ENCODE results near the gene EFHC1. TPM values are rescaled to one million over a fixed set of nuclear protein-coding genes. Genes with fewer than 3 reads are reported as not detected.

EFHC1 gene
- total RNA-seq, 1 experiment from 2014 or later, result 12.4 TPM

- no peaks in the 10 kb centered on the region for H4K20me1 ChIP-seq (ENCODE audit: insufficient read depth)
- no peak overlapping the region for H3K4me3 ChIP-seq (replicated peaks in 1 of 2; ENCODE audit: low read depth in 1 of 2, low read length in 2 of 2)
- ATAC-seq (no peak), DNase-seq (ENCODE audit: low read depth, low spot score) (no peak)
- H3K9ac ChIP-seq (ENCODE audit: low read length), result no peak overlapping the region
- TF ChIP-seq, protein P1, sequence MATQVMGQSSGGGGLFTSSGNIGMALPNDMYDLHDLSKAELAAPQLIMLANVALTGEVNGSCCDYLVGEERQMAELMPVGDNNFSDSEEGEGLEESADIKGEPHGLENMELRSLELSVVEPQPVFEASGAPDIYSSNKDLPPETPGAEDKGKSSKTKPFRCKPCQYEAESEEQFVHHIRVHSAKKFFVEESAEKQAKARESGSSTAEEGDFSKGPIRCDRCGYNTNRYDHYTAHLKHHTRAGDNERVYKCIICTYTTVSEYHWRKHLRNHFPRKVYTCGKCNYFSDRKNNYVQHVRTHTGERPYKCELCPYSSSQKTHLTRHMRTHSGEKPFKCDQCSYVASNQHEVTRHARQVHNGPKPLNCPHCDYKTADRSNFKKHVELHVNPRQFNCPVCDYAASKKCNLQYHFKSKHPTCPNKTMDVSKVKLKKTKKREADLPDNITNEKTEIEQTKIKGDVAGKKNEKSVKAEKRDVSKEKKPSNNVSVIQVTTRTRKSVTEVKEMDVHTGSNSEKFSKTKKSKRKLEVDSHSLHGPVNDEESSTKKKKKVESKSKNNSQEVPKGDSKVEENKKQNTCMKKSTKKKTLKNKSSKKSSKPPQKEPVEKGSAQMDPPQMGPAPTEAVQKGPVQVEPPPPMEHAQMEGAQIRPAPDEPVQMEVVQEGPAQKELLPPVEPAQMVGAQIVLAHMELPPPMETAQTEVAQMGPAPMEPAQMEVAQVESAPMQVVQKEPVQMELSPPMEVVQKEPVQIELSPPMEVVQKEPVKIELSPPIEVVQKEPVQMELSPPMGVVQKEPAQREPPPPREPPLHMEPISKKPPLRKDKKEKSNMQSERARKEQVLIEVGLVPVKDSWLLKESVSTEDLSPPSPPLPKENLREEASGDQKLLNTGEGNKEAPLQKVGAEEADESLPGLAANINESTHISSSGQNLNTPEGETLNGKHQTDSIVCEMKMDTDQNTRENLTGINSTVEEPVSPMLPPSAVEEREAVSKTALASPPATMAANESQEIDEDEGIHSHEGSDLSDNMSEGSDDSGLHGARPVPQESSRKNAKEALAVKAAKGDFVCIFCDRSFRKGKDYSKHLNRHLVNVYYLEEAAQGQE (IDR thresholded peaks at IDR 0.05; ENCODE audit: low read depth), result no peak
- TF ChIP-seq CBX3 (IDR thresholded peaks at IDR 0.05; ENCODE audit: low read depth) (no peak), CEBPB (IDR thresholded peaks at IDR 0.05; ENCODE audit: low read depth) (no peak), ELF1 (IDR thresholded peaks at IDR 0.05; ENCODE audit: borderline replicate concordance, low read depth) (no peak), ZFX (IDR thresholded peaks at IDR 0.05) (no peak), SP1 (IDR thresholded peaks at IDR 0.05; ENCODE audit: low read depth) (no peak), SIN3A (IDR thresholded peaks at IDR 0.05; ENCODE audit: low read depth) (no peak)
- intact Hi-C loops (cut with micrococcal nuclease), result no loop called here
- H3K79me2 ChIP-seq (ENCODE audit: insufficient read depth, low read length), result no peaks in the 10 kb centered on the region
- H3K9me2 ChIP-seq (ENCODE audit: insufficient read depth), result no peaks in the 10 kb centered on the region
- H3K4me2 ChIP-seq (ENCODE audit: low read length), result no peak overlapping the region
- ChIA-PET RAD21 (ENCODE audit: low non-redundant PET in 1 of 2, low total read pairs in 2 of 2, uncharacterized antibody in 2 of 2, unreplicated experiment in 2 of 2) (no interaction called here), CTCF (no interaction called here), POLR2A (no interaction called here)
- H3K9me3 ChIP-seq (ENCODE audit: control insufficient read depth in 1 of 2, insufficient read depth in 1 of 2, low read depth in 1 of 2, low read length in 2 of 2), result no peaks in the 10 kb centered on the region
- BruUV-seq (replicated peaks), result no TSS peak
- no peaks in the 10 kb centered on the region for H3K27me3 ChIP-seq (ENCODE audit: insufficient read depth, low read length)
- 0 out of 4 replicates have a peak, but pooled peaks cover 0 to 5% of the 10 kb centered on the region in 2 experiments for H3K4me1 ChIP-seq (ENCODE audit: control insufficient read depth in 1 of 2, insufficient read depth in 2 of 2, low read length in 2 of 2)
- no peak overlapping the region for H3K27ac ChIP-seq (ENCODE audit: low read depth, low read length)
- H3K36me3 ChIP-seq (ENCODE audit: control insufficient read depth in 1 of 2, insufficient read depth in 2 of 2, low read length in 2 of 2), result no peaks in the 10 kb centered on the region
- no peak overlapping the region for H2AFZ ChIP-seq (ENCODE audit: low read depth, low read length, poor library complexity, severe bottlenecking)
These were observed 112.3 kb downstream of the EFHC1 start for GRCh38 chr6:52532457-52532856.

GRCh38 chr6:52533491-52533890 lies 113.3 kb downstream of the EFHC1 start:
- no peaks in the 10 kb centered on the region for H3K27me3 ChIP-seq (ENCODE audit: insufficient read depth, low read length)
- no peaks in the 10 kb centered on the region for H4K20me1 ChIP-seq (ENCODE audit: insufficient read depth)
- H2AFZ ChIP-seq (ENCODE audit: low read depth, low read length, poor library complexity, severe bottlenecking), result no peak overlapping the region
- H3K9ac ChIP-seq (ENCODE audit: low read length), result no peak overlapping the region
- TF ChIP-seq EZH2phosphoT487 (IDR thresholded peaks at IDR 0.05; ENCODE audit: borderline replicate concordance), result no peak
- ChIA-PET RAD21 (ENCODE audit: low non-redundant PET in 1 of 2, low total read pairs in 2 of 2, uncharacterized antibody in 2 of 2, unreplicated experiment in 2 of 2) (no interaction called here), CTCF (no interaction called here), POLR2A (no interaction called here)
- H3K4me1 ChIP-seq (ENCODE audit: control insufficient read depth in 1 of 2, insufficient read depth in 2 of 2, low read length in 2 of 2), result 0 out of 4 replicates have a peak, but pooled peaks cover 0 to 5% of the 10 kb centered on the region in 2 experiments
- no peak for ATAC-seq
- no peaks in the 10 kb centered on the region for H3K9me3 ChIP-seq (ENCODE audit: control insufficient read depth in 1 of 2, insufficient read depth in 1 of 2, low read depth in 1 of 2, low read length in 2 of 2)
- BruUV-seq (replicated peaks), result no TSS peak
- no peak overlapping the region for H3K4me3 ChIP-seq (replicated peaks in 1 of 2; ENCODE audit: low read depth in 1 of 2, low read length in 2 of 2)
- no peak overlapping the region for H3K4me2 ChIP-seq (ENCODE audit: low read length)
- H3K9me2 ChIP-seq (ENCODE audit: insufficient read depth), result no peaks in the 10 kb centered on the region
- no peak overlapping the region for H3K27ac ChIP-seq (ENCODE audit: low read depth, low read length)
- no peaks in the 10 kb centered on the region for H3K36me3 ChIP-seq (ENCODE audit: control insufficient read depth in 1 of 2, insufficient read depth in 2 of 2, low read length in 2 of 2)
- intact Hi-C loops (cut with micrococcal nuclease), result no loop called here
- H3K79me2 ChIP-seq (ENCODE audit: insufficient read depth, low read length), result peaks cover 2% of the 10 kb centered on the region; the same call in 1 of the 2 replicates
- no peak for DNase-seq (ENCODE audit: low read depth, low spot score)

Data from HCT116 (cell line).